Panc1 (cell line): ENCODE results near the gene CCDC51. TPM values are rescaled to one million over a fixed set of nuclear protein-coding genes. Genes with fewer than 3 reads are reported as not detected.

Source experiments
- ATAC-seq: fragments of 200-7000 bp; cut with Tn5 transposase; 2 replicates; pipeline ENCODE4 v1.9.1; 2020; ENCODE audit warnings: mild to moderate bottlenecking, moderate library complexity
- BruUV-seq: library from RNA; stranded (reverse); fragments of 400-500 nt; replicated peaks from 2 replicates; lab custom pipeline; 2021; lab: Mats Ljungman, UMichigan
- CTCF ChIA-PET: fragments of 300-600 bp; sonication (Branson Sonifier 250); formaldehyde crosslinking; loops from one replicate; lab custom pipeline; 2022; ENCODE audit warnings: antibody characterized with exemption; lab: Charles Lee
- POLR2A ChIA-PET: fragments of 300-600 bp; sonication (Branson Sonifier 250); formaldehyde crosslinking; loops from one replicate; lab custom pipeline; 2022; ENCODE audit warnings: antibody characterized with exemption; lab: Charles Lee
- DNase-seq: peaks from one replicate; pipeline ENCODE4 v3.0.0-alpha.2; 2010; ENCODE audit warnings: low read depth, low spot score
- H3K27ac ChIP-seq: 2 replicates; pipeline ENCODE4 v1.5.1; 2011; ENCODE audit warnings: mild to moderate bottlenecking, low read length, inconsistent platforms
- H3K27me3 ChIP-seq: fragments of 200-500 bp; sonication (Bioruptor generic); 2 replicates; pipeline ENCODE4 v1.6.0; 2014; ENCODE audit warnings: low read length, inconsistent platforms; ENCODE audit not compliant: control insufficient read depth, insufficient read depth
- H3K36me3 ChIP-seq: fragments of 200-500 bp; sonication (Bioruptor generic); 2 replicates; pipeline ENCODE4 v1.5.1; 2014; ENCODE audit warnings: inconsistent platforms, mild to moderate bottlenecking, low read length, moderate library complexity; ENCODE audit not compliant: control insufficient read depth, insufficient read depth
- H3K4me1 ChIP-seq: 2 replicates; pipeline ENCODE4 v1.5.1; 2011; ENCODE audit warnings: inconsistent platforms, mild to moderate bottlenecking, low read length, moderate library complexity; ENCODE audit not compliant: control insufficient read depth, insufficient read depth
- H3K4me3 ChIP-seq, 2 experiments: 2 replicates each; pipeline ENCODE4 v1.5.1; 2011 to 2012; ENCODE audit warnings: low read depth in 2 of 2, low read length in 2 of 2, mild to moderate bottlenecking in 2 of 2, inconsistent platforms in 1 of 2, moderate library complexity in 1 of 2
- H3K9me3 ChIP-seq: fragments of 200-500 bp; sonication (Bioruptor generic); 2 replicates; pipeline ENCODE4 v1.5.1; 2014; ENCODE audit warnings: low read depth, mild to moderate bottlenecking, inconsistent platforms, low read length, moderate library complexity; ENCODE audit not compliant: control insufficient read depth, insufficient read depth
- CTCF ChIP-seq: fragments of 450-650 bp; IDR thresholded peaks from 2 replicates; pipeline ENCODE4 v1.5.1; 2017; ENCODE audit warnings: mild to moderate bottlenecking
- POLR2AphosphoS5 ChIP-seq: IDR thresholded peaks from 2 replicates; pipeline ENCODE4 v1.6.1; 2012; ENCODE audit warnings: mild to moderate bottlenecking, low read depth, low read length, moderate library complexity
- REST ChIP-seq, 2 experiments: IDR thresholded peaks; 2 replicates each; pipeline ENCODE4 v1.6.1; 2011 to 2012; ENCODE audit warnings: low read depth in 2 of 2, control low read depth in 1 of 2, low read length in 1 of 2, mild to moderate bottlenecking in 1 of 2, moderate library complexity in 1 of 2; ENCODE audit not compliant: insufficient read depth in 1 of 2
- SIN3A ChIP-seq: IDR thresholded peaks from 2 replicates; pipeline ENCODE4 v1.6.1; 2012; ENCODE audit warnings: low read depth, mild to moderate bottlenecking, low read length, moderate library complexity, borderline replicate concordance; ENCODE audit not compliant: insufficient read depth
- TCF7L2 ChIP-seq: IDR thresholded peaks from 2 replicates; pipeline ENCODE4 v1.6.1; 2011; ENCODE audit warnings: mild to moderate bottlenecking, low read depth, low read length, inconsistent platforms
- in situ Hi-C: cut with HindIII; loops from 2 replicates; pipeline ENCODE4 v1.10.0; 2016; ENCODE audit warnings: low sequenced_read_pairs, low pct_unique_long_range_greater_than_20kb
- intact Hi-C: fragments of 100-400 bp; cut with micrococcal nuclease; formaldehyde crosslinking; loops from one replicate; pipeline ENCODE4 v1.10.0; 2022; ENCODE audit not compliant: unreplicated experiment
- total RNA-seq: library from RNA; stranded (reverse); gene quantifications from one replicate; pipeline ENCODE4 v1.2.1, GENCODE V29; 2021; ENCODE audit not compliant: unreplicated experiment

Gene CCDC51
- total RNA-seq, 1 experiment from 2014 or later = 11.9 TPM

GRCh38 chr3:48416546-48416945, 23.4 kb downstream of the CCDC51 start:
- ChIA-PET CTCF (no interaction called here), POLR2A (no interaction called here)
- Histone ChIP-seq H3K4me1 (no peaks in the 10 kb centered on the region), H3K36me3 (no peaks in the 10 kb centered on the region), H3K27ac (no peak overlapping the region), H3K4me3 (no peak overlapping the region), H3K27me3 (no peaks in the 10 kb centered on the region), H3K9me3 (no peaks in the 10 kb centered on the region)
- in situ Hi-C loops (no loop called here), intact Hi-C loops (no loop called here)
- TF ChIP-seq REST (IDR thresholded peaks at IDR 0.05; ENCODE audit: insufficient read depth in 1 of 2, low read depth in 2 of 2, low read length in 1 of 2) (no peak), TCF7L2 (no peak), SIN3A (no peak), CTCF (no peak), POLR2AphosphoS5 (no peak)
- ATAC-seq (no peak), DNase-seq (no peak)
- no TSS peak for BruUV-seq

GRCh38 chr3:48416091-48416505, 23.8 kb downstream of the CCDC51 start:
- CTCF ChIA-PET = no interaction called here
- in situ Hi-C loops = no loop called here
- Histone ChIP-seq H3K36me3 (no peaks in the 10 kb centered on the region), H3K4me3 (no peak overlapping the region), H3K27ac (no peak overlapping the region), H3K27me3 (no peaks in the 10 kb centered on the region), H3K4me1 (no peaks in the 10 kb centered on the region), H3K9me3 (no peaks in the 10 kb centered on the region)
- intact Hi-C loops = no loop called here
- no TSS peak for BruUV-seq
- ATAC-seq (no peak), DNase-seq (no peak)
- POLR2A ChIA-PET = no interaction called here
- no peak for TF ChIP-seq POLR2AphosphoS5
- TF ChIP-seq REST (IDR thresholded peaks at IDR 0.05; ENCODE audit: insufficient read depth in 1 of 2, low read depth in 2 of 2, low read length in 1 of 2) = no peak
- TF ChIP-seq CTCF = no peak
- no peak for TF ChIP-seq SIN3A
- no peak for TF ChIP-seq TCF7L2
